Activated T-cell treated with anti-CD3 and anti-CD28 coated beads, Interleukin-2, amount 50 U/mL, for 48 hours (primary cell): Measurements from ENCODE around the gene CTTN.
A peak's percentile ranks its signal among the peaks of the same experiment; 100 is the strongest.
"Not testable (repeated sequence)": the region's sequence is repeated elsewhere in the genome, so short reads cannot be mapped to it uniquely, and the experiment has no call there.

Experiments used
- DNase-seq, 2 experiments: peaks; one replicate each; pipeline ENCODE4 v3.0.0-alpha.2; 2020

The CTTN gene

DNA sequence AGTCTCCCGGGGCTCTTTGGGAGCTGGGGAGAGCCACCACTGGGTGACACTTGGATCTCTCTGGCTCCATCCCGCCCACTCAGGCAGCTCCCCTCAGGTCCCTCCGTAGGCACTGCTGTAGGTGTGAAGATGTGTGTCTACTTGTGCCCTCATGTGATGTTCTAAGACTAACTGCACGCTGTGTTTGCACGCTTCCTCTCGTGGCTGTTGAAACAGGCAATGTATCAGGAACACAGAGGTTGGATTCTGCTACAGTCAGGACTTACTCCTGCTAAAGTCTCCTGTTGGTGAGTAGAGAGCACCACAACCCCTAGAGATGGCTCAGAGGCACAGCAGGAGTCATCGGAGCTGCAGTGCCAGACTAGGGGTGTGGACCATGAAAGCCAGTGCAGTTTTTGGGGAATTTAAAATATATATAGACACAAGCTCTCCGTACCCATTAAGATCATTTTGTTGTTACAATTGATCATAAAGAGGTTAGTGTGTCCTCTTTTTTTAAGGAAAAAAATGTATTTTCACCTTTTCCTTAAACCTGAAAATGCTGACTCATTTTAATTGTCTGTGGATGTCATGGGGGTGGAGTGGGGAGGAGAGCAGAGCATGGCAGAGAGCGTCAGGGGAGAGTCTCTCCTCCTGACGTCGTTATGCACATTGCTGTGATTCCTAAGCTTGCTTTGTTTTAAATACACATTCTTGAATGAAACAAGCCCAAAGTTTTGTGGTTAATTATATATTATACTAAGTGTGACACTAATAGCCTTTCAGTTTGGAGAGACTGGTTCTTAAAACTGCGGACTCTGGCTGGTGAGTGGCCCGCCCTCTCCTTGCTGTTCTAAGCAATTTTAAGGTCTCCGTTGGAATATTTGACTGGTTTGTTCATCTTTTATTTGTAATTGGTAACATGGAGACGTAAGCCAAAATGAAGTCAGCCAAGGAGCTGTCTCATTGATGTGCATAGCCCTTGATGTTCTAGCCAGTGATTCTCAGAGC, 16.2 kb upstream of the CTTN start:
- DNase-seq, result no peak

DNA sequence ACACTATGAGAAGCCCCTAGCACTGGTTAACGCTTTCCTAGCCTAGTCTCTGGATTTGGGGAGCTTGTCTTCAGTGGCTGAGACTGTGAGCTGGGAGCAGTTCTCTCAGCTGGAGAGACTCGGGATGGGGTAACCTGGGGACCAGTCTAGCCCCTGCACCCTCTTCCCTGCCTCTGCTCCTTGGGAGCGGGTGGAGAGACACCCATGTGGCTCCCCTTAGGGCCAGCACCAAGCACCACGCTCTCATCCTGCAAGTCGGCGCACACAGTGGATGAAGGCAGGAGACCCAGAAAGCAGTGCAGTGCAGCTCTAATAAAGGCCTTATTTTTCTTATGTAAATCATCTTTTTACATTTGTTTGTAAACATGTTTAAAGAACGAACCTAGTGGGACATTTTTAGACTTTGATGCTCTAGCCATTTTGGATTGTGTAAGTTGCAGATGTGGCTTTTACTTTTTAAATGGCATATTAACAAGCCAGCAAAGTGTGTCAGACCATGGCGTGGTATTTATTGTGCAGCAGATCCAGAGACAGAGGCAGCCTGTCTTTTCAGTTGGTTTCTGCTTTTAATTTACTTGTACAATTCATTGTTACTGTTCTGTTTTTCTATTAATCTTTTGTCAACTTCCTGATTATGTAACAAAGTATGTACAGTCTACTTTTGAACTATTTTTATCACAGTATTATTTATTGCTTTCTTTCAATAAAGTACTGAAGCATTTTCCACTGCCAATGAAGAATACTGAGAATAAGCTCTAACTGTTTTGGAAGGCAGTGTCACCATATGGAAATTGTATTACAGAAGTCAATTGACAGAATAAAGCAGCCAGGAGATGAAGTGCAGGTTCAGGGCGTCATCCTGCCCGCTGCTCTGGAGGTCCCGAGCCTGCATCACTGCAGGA, 14.4 kb upstream of the CTTN start:
- DNase-seq, result no peak

DNA sequence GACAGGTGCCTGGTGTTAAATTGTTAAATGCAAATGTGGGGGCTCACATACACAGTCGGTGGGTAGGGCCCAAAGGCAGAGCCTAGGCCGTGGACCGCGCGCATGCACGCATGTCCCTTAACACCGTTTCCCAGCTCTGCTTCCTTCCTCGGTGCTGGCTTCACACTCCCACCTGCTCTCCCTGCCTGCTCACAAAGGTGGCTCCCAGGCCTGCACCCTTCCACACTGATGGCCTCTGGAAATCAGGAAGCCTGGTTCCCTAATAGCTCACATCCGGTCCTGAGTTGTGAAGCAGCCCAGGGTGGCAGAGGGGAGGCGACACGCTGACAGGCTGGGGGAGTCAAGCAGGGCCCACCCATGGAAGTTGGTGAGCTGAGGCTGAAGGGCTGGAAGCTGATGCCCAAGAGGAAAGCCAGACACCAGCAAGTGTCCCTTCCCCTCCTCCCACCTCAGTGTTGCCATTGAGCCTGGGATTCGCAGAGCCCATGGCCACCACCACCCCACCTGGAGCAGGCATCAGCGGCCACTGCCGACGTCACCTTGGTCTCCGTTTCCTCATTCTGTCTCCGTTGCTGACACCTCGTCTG, 13.7 kb upstream of the CTTN start:
- no peak for DNase-seq

DNA sequence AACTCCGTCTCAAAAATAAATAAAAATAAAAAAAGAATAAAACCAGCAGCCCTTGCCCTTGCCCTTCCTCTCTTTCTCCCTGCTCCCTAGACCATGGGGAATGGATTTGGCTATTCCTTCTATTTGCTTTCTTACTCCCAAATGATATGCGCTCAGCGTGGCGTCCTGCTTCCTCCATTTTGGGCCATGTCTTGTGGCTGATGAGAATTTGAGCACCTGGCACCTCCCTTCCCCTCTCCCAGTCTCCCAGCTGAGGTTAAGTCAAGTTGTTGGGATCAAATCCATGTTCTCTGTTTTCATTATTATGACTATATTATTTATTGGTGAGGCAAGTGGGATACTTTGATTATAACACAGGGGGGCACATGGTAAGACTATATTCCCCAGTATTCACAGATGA, 10.8 kb upstream of the CTTN start:
- DNase-seq, result no peak

DNA sequence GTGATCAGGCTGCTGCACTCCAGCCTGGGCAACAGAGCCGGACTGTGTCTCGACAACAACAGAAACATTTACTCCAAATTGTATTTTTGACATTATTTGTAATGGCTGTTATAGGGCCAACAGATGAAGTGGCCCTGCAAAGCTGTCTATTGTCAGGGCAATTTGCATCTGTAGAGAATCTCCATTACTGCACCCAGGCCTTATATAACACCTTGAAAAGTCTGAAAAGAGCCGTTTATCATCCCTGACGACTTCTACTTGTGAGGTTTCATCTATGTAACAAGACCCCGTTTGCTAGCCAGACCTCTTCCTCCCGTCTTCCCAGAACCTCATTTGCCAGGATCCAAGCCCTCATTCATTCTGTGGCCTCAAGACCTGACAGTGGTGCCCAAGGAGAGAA, 9.1 kb upstream of the CTTN start:
- DNase-seq, result no peak

DNA sequence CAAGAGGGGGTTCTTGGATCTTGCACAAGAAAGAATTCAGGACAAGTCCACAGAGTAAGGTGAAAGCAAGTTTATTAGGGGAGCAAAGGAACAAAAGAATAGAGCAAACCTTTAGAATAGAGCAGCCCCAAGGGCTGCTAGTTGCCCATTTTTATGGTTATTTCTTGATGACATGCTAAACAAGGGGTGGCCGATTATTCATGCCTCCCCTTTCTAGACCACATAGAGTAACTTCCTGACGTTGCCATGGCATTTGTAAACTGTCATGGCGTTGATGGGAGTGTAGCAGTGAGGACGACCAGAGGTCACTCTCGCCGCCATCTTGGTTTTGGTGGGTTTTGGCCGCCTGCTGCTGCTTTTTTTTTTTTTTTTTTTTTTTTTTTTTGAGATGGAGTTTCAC, 7.4 kb upstream of the CTTN start:
- not testable (repeated sequence) for DNase-seq

DNA sequence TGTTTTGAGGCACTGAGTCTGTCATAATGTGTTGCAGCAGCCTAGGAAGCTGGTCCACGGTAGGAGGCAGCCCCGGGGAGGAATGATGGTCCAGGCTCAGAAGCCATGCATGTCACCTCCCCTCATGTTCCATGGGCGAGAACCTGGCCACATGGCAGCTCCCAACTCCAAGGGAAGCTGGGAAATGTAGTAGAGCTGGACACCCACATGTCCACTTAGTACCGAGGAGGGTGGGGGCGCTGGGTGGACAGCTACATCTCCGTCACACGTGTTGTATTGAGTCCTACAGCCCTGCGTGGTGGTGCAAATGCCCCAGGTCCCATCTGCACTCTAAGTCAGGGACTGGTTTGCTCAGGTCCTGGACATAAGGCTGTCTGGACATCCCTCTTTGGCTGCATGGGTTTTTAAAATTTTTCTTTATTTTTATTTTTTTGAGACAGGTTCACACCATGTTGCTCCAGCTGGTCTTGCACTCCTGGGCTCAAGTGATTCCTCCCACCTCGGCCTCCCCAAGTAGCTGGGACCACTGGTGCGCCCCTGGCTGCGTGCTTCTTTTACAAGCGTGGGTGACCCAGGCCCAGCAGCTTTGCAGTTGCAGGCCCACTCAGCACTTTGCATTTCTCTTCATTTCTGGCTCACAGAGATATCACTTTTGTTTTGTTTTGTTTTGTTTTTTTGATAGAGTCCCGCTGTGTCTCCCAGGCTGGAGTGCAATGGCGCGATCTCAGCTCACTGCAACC, 3.9 kb upstream of the CTTN start:
- DNase-seq, result no peak

DNA sequence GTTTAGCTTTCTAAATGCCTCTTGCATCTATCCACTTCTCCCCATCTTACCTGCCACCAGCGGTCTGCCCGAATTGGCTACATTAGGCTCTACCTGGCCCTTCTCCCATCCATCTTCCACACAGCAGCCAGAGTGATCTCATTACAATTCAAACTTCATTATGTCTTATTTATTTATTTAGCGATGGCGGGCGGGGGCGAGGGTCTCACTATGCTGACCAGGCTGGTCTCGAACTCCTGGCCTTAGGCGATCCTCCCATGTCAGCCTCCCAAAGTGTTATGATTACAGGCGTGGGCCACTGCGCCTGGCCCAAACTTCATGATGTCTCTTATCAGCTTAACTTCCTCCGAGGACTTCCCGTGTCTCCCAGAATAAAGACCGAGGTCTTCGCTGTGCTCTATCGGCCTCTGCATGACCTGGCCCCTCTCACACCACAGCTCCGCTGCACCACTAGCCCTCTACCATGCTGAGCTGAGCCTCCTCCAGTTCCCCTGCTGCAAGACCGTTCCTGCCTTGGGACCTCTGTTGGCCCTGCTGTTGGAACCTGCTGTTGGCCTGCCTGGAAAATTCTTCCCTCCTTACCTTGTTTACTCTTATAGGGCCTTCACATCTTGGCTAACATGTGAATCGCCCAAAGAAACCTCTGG, 870 bp upstream of the CTTN start:
- DNase-seq, result no peak

DNA sequence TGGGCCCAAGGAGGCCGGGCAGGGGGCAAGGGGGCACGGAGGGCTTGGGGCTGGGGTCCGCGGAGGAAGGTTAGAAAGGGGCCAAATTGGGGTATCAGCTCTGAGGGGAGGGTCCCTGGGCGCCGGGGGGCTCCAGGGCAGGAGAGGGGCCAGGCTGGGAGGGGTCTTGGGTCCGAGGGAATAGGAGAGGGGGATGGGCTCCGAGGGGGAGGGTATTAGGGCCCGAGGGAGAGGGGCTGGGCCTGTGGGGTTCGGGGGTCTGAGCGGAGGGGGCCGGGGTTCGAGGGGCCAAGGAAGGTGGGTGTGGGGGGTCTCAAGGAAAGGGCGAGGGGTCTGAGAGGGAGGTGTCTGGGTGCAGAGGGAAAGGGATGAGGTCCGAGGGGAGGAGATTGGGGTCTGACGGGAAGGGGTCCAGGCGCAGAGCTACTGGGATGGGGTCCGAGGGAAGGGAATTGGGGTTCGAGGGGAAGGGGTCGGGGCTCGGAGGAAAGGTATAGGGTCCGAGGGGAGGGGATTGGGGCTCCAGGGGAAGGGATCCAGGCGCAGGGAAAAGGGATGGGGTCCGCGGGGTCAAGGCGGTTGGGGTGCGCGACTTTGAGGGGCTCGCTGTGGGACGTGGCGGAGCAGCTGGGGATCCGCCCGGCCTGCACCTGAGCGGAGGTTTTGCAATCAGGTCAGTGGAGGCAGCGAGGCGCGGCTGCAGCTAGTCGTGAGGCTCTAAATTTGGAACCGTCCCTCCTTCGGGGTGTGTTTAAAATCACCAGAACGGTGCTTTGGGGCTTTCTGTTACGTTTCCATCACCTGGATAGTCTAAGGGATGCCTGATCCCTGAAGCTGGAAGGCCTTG, 728 bp downstream of the CTTN start:
- DNase-seq, result peak in 1 of 2 experiments; percentile 30

DNA sequence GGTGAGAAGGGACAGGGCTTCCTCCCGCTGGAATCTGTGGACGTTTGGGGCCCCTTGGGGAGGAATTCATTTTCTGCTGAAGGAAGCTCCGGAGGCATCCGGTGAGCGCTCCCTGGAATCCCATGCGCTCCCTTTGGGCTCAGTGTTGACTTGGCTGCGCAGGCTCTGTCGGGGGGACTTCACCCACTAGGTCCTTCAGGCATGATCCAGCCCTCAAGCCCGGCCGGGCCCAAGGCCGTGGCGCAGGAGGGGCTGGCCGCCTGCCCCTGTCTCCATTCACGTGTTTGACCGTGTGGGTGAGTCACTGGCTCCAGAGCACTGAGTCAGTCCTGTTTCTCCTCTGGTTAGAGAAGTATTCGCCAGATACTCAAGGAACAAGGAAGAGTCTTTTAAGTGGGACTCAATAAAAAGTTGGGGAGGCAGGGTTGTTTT, 1.4 kb downstream of the CTTN start:
- peak in 1 of 2 experiments; percentile 23 for DNase-seq

DNA sequence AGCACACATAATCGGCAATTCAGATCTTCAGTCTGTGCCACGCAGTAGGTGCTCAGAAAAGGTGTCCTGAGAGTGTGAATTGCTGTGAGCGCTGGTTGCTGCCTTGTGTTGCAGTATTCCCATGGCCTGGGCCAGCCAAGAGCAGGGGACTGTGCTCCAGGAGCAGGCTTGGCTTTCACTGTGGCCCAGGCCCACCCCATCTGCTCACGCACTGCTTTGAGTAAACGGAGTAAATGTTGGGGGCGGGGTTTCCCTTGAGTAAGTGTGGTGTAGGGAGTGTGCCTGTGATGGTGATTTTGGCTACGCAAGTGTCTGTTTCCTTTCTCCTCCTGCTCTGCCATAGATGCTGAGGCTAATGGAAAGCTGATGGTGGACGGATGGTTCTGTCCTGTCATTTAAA, 2.3 kb downstream of the CTTN start:
- no peak for DNase-seq

DNA sequence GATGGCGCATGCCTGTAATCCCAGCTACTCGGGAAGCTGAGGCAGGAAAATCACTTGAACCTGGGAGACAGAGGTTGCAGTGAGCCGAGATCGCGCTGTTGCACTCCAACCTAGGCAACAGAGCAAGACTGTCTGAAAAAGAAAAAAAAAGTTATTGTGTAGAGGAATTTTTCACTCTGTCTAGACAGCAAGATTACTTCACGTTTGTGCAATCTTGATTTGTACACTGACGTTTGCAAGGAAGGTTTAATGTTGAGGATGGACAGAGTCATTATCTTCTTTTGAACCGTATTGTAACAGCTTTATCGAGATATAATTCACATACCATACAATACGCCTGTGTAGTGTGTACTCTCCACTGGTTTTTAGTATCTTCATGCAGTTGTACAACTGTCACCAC, 3.7 kb downstream of the CTTN start:
- DNase-seq, result no peak

DNA sequence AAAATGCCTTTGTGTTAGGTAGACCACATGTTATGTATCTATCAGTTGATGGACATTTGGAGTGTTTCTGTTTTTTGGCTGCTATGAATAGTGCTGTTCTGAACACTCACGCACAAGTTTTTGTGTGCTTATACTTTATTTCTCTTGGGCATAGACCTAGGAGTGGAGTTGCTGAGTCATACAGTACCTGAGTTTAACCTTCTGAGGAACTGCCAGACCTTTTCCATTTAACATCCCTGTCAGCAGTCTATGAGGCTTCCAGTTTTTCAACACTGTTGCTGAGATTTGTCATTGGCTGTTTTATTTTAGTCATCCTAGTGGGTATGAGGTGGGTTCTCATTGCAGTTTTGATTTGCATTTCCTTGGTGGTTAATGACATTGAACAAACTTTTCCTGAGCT, 4.4 kb downstream of the CTTN start:
- no peak for DNase-seq

DNA sequence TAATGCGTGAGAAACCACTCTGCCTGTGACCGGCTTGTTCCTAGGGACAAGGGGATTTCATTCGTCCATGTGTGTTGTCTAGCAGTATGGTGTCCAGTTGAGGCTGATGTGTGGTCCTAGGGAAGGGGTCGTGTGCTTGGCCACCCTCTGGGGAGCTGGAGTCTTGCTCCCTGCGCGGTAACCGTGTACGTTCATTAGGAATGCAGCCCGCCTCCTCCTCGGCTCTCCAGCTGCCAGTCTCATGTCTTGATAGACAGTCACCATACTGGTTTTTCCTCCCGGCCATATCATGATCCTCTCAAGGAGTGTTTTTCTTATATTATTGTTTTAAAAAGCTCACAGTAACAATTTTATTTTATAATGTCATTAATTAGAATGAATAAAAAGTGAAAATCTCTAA, 5.9 kb downstream of the CTTN start:
- no peak for DNase-seq

DNA sequence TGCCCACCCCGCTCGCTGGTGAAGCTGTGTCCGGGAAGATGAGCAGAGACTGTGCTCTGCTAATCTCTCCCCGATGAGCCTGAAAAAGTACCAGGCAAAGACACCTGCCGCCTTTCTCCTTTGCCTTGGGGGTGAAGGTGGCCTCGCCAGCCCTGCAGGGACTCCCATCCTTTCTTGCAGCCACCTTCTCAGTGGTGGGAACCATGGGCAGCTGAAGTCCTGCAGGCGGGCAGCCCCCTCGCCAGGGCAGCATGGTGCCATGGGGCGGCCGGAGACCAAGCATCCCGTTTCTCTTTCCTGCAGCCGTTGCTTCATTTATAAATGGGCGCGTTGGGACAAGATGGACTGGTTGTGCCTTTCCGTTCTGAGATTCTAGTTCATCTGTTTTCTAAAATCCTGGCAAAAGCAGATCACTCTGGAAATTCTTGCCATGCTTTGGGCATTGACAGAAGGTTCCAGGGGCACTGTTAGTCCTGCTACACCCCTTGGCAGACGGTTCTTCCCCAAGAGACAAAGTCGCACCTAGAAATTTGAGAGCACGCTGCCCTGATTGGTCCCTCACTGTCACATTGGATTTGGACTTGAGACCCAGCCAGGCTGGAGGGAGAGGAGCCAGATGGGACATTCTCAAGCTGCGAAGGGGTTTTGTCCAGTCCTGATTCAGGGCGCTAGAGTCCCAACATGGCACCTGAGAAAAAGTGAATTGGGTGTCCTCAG, 7.5 kb downstream of the CTTN start:
- no peak for DNase-seq

DNA sequence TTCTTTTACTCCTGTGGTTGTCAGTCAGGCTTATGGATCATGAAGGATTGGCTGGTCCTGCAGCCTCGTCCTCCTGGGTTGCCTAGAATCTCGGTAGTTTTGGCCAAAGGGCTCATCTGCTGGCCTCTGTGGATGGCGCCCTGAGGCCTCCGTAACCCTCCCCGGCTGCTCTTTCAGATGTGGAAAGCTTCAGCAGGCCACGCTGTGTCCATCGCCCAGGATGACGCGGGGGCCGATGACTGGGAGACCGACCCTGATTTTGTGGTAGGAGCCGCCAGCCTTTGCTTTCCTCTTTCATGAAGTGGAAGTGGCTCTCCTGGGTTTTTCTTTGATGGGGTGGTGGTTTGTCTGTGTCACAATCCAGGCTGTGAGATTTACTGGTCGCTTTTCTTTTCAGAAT, 8.8 kb downstream of the CTTN start:
- DNase-seq, result no peak

DNA sequence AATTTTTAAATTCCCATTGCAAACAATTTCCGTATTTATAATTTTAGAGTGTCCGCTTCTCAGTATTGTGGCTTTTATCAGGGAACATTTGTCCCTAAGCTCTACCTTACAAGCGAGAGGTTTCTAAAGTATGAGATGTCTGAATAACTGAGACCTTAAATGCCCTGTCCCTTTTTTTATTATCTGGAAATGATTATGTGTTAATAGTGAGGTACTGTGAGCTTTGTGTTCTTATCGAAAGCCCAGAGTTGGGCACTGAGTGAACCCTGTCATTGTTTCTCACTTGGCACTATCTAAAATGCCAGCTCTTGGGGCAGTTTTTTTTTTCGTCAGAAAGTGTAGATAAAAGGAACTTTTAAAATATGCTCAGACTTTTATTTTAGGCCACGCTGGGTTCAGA, 9.5 kb downstream of the CTTN start:
- no peak for DNase-seq

DNA sequence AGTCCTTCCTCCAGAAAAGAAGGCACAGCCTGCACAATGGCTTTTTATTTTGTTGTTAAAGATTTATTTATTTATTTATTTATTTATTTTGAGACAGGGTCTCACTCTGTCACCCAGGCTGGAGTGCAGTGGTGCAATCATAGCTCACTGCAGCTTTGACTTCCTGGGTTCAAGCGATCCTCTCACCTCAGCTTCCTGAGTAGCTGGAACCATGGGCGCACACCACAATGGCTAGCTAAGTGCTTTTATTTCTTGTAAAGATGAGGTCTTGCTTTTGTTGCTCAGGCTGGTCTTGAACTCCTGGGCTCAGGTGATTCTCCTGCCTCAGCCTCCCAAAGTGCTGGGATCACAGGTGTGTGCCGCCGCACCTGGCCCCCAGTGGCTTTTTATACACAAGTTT, 10.0 kb downstream of the CTTN start:
- not testable (repeated sequence) for DNase-seq

DNA sequence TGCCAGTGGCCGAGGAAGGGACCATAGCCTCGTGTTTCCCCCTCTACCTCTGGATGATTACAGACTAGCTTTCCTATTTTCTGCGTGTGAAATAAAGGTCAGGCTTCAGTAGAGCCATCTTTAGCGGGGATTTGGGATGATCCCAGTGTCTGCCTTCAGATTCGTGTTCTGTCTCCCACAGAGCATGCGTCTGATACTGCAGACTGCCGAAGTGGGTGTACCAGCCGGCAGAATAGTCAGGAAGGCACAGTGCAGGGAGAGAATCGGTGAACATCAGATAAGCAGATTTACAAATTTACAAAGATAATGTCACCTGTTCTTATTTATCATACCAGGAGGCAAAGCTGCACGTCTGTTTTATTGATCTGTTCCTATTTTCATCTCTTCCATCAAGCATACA, 11.1 kb downstream of the CTTN start:
- no peak for DNase-seq

DNA sequence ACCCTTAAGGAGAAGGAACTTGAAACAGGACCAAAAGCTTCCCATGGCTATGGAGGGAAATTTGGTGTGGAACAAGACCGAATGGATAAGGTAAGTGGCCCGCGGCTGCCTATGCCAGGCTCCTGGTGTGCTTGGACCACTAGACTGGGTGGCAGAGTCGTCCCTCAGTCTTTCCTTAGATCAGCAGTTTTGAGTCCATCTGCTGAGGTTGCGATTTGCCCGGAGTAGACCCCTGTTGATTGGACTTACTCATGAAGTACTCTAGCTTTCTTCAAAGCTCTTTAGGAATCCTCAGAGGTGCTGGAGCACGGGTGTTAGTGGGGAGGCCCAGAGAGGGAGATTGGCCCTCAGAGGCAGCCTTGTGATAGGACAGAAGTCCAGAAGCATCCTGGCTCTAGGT, 11.5 kb downstream of the CTTN start:
- no peak for DNase-seq
